Spinal cord (tissue), 10 donors: Measurements from ENCODE around the gene SIL1. TPM values are rescaled to one million over a fixed set of nuclear protein-coding genes. Genes with fewer than 3 reads are reported as not detected.
A peak's percentile ranks its signal among the peaks of the same experiment; 100 is the strongest.
"Not testable (repeated sequence)": the region's sequence is repeated elsewhere in the genome, so short reads cannot be mapped to it uniquely, and the experiment has no call there.

Experiments
- DNase-seq, 6 donors: peaks; one replicate each; pipeline versions ENCODE4 v3.0.0 to v3.0.0-alpha.2; 2013 to 2015; ENCODE audit warnings: low spot score in 6 of 6, low read depth in 4 of 6
- H3K27ac ChIP-seq: one replicate; pipeline ENCODE4 v1.5.1; 2013; ENCODE audit warnings: low read depth, low read length, control low read depth
- H3K27me3 ChIP-seq: one replicate; pipeline ENCODE4 v1.6.1; 2013; ENCODE audit warnings: low read length; ENCODE audit not compliant: control insufficient read depth, insufficient read depth
- H3K36me3 ChIP-seq: one replicate; pipeline ENCODE4 v1.6.1; 2013; ENCODE audit warnings: low read length; ENCODE audit not compliant: control insufficient read depth, insufficient read depth
- H3K4me1 ChIP-seq: one replicate; pipeline ENCODE4 v1.6.1; 2013; ENCODE audit warnings: low read length; ENCODE audit not compliant: control insufficient read depth, insufficient read depth
- H3K4me3 ChIP-seq: one replicate; pipeline ENCODE4 v1.5.1; 2013; ENCODE audit warnings: low read depth, low read length, control low read depth
- H3K9me3 ChIP-seq: one replicate; pipeline ENCODE4 v1.6.1; 2013; ENCODE audit warnings: low read length; ENCODE audit not compliant: control insufficient read depth, insufficient read depth
- WGBS: methylation state at CpG from one replicate; pipeline ENCODE4 v1.1.5; 2013; ENCODE audit warnings: missing lambda C conversion rate; ENCODE audit not compliant: insufficient coverage; 5-methylcytosine and 5-hydroxymethylcytosine counted together
- polyA plus RNA-seq, 2 donors: library from polyadenylated mRNA; unstranded; fragments of 120-200 nt; gene quantifications; one replicate each; pipeline ENCODE4 v1.2.1, GENCODE V29; 2013; ENCODE audit not compliant: insufficient read length in 2 of 2
- total RNA-seq, 2 donors: library from RNA; depleted of rRNA in 1 of 2; stranded (reverse); fragments of 120-200 nt in 1 of 2; fragments of >200 nt in 1 of 2; gene quantifications; one replicate each; pipeline versions ENCODE4 v1.2.3 to v1.2.4, GENCODE V29; 2013 to 2014
- donor health status: healthy.

SIL1 gene
- total and polyA plus RNA-seq, 4 donors = 18.8 to 53.7 (median 30.7) TPM

GRCh38 chr5:139167063-139167462 lies 31.1 kb downstream of the SIL1 start:
- H3K27ac ChIP-seq = no peak overlapping the region
- 80% methylated on average over 2 of the region's 7 CpGs for WGBS
- no peaks in the 10 kb centered on the region for H3K4me1 ChIP-seq
- no peak overlapping the region for H3K4me3 ChIP-seq
- H3K36me3 ChIP-seq = peaks cover 2% of the 10 kb centered on the region
- H3K27me3 ChIP-seq = no peaks in the 10 kb centered on the region
- no peak for DNase-seq
- H3K9me3 ChIP-seq = peaks cover 5% of the 10 kb centered on the region

DNA sequence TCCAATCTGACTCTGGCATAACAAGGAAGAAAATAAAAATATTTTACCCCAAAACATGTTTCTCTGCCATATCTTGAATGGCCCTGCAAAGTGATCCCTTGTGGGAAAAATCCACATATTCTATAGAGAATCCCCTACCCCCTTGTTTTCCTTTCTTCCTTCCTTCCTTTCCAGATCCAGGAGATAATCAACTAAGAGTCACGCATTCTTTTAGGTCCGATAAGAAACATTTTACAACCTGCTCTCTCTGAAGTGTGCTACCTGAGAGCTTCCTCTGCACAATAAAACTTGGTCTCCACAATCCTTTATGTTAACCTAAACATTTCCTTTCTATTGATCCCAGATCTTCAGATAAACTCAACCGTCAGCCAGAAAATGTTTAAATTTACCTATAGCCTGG lies 33.3 kb downstream of the SIL1 start:
- not testable (repeated sequence) for H3K9me3 ChIP-seq
- 100% methylated on average over 2 of the region's 3 CpGs for WGBS

DNA sequence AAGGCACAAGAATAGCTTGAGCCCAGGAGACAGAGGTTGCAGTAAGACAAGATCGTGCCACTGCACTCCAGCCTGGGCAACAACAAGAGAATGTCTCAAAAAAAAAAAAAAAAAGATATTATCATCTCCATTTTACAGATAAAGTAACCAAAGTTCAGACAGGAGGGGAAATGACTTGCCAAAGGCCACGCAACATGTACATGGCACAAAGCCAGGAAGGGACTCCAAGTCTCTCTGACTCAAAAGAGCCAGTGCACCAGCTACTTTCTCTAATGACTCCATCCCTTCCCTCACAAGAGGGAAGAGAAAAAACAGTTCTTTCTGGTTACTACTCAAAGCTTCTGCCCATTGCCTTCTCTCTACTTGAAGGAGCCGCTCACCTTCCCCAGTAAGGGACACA lies 34.1 kb downstream of the SIL1 start:
- Histone ChIP-seq H3K4me3 (no peak overlapping the region), H3K27me3 (no peaks in the 10 kb centered on the region), H3K9me3 (no peaks in the 10 kb centered on the region), H3K36me3 (peaks cover 2% of the 10 kb centered on the region), H3K27ac (no peak overlapping the region), H3K4me1 (peaks cover 3% of the 10 kb centered on the region)
- DNase-seq = no peak
- 100% methylated on average over 2 of the region's 3 CpGs for WGBS

More for the DNA sequence above, 33.3 kb downstream of the SIL1 start:
- not testable (repeated sequence) for DNase-seq, H3K36me3 ChIP-seq, H3K27me3 ChIP-seq, H3K4me3 ChIP-seq, H3K27ac ChIP-seq, H3K4me1 ChIP-seq

DNA sequence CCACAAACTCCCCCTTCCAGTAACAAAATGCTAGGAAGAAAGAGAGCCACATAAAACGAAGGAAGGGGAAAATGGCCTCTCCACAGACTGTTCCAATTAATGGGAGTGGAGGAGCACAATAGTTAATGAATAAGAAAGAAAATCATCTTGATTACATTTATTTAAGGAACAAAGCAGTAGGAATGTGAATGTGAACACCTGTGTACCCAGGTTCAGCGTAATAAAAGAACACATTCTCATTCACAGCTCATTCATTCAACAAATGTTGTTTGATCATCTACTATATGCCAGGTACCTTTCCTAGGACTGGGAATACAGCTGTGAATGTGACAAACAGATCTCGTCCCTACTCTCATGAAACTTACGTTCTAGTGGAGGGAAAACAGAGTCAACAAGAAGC lies 35.7 kb downstream of the SIL1 start:
- H3K27ac ChIP-seq = no peak overlapping the region
- H3K4me3 ChIP-seq = no peak overlapping the region
- H3K27me3 ChIP-seq = no peaks in the 10 kb centered on the region
- no CpG with 5 or more reads among the region's 4 CpGs for WGBS
- peaks cover 2% of the 10 kb centered on the region for H3K36me3 ChIP-seq
- peaks cover 4% of the 10 kb centered on the region for H3K4me1 ChIP-seq
- no peak for DNase-seq
- no peaks in the 10 kb centered on the region for H3K9me3 ChIP-seq

GRCh38 chr5:139158791-139159190 lies 39.4 kb downstream of the SIL1 start:
- Histone ChIP-seq H3K27me3 (no peaks in the 10 kb centered on the region), H3K4me3 (no peak overlapping the region), H3K9me3 (no peaks in the 10 kb centered on the region), H3K27ac (peak overlapping the region; percentile 44), H3K36me3 (no peaks in the 10 kb centered on the region), H3K4me1 (peaks cover 7% of the 10 kb centered on the region)
- peak in 1 of 6 donors; percentile 75 for DNase-seq
- no CpG with 5 or more reads among the region's 1 CpG for WGBS

DNA sequence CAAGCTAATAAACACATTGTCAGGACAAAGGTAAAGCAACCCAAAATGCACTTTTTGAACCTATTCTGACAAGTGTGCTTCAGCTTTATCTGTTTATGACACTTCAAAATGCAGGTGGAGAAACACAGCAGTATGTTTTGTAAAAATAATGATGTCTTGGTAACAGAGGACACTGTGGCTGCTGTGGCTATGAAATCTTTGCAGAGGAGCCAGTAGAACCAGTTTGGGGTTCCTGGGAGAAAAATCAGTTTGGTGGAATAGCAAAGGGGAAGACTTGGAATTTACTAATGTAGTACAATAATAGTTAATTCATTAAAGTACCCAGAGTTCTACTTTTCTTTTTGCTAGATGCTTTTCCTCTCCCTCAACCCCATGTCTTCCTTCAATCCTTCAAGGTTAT lies 40.6 kb downstream of the SIL1 start:
- Histone ChIP-seq H3K27me3 (no peaks in the 10 kb centered on the region), H3K9me3 (no peaks in the 10 kb centered on the region), H3K4me3 (no peak overlapping the region), H3K27ac (no peak overlapping the region), H3K4me1 (peaks cover 7% of the 10 kb centered on the region), H3K36me3 (no peaks in the 10 kb centered on the region)
- no peak for DNase-seq

DNA sequence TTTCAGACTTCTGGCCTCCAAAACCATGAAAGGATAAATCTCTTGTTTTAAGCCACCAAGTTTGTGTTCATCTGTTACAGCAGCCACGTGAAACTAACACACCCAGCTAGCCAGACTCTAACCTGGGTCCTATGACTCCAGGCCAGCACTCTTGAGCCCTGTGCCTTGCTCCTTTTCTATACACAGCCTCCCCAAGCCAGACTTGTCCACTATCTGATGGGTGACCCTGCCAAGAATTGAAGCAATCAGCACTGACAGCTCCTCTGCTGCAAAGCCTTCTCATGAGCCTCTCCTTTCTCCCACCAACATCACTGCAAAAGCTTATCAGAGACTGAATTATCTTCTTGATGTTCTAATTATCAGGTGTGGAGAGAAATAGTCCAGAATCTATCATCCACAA lies 41.4 kb downstream of the SIL1 start:
- Histone ChIP-seq H3K27me3 (no peaks in the 10 kb centered on the region), H3K27ac (no peak overlapping the region), H3K4me3 (no peak overlapping the region), H3K4me1 (peaks cover 10% of the 10 kb centered on the region), H3K36me3 (no peaks in the 10 kb centered on the region), H3K9me3 (no peaks in the 10 kb centered on the region)
- no peak for DNase-seq
- WGBS = 94% methylated on average over 1 of the region's 1 CpG

GRCh38 chr5:139155333-139155732 lies 42.8 kb downstream of the SIL1 start:
- Histone ChIP-seq H3K36me3 (no peaks in the 10 kb centered on the region), H3K9me3 (no peaks in the 10 kb centered on the region)
- no peak for DNase-seq

GRCh38 chr5:139151902-139152301 lies 46.3 kb downstream of the SIL1 start:
- DNase-seq = no peak
- Histone ChIP-seq H3K9me3 (no peaks in the 10 kb centered on the region), H3K36me3 (no peaks in the 10 kb centered on the region), H3K4me1 (peaks cover 27% of the 10 kb centered on the region), H3K27me3 (no peaks in the 10 kb centered on the region), H3K4me3 (no peak overlapping the region), H3K27ac (peak overlapping the region; percentile 27)
- WGBS = 85% methylated on average over 2 of the region's 7 CpGs

More at GRCh38 chr5:139155333-139155732, 42.8 kb downstream of the SIL1 start:
- 80% methylated on average over 1 of the region's 5 CpGs for WGBS
- H3K27me3 ChIP-seq = no peaks in the 10 kb centered on the region
- H3K4me3 ChIP-seq = no peak overlapping the region
- H3K27ac ChIP-seq = no peak overlapping the region
- H3K4me1 ChIP-seq = peaks cover 17% of the 10 kb centered on the region

DNA sequence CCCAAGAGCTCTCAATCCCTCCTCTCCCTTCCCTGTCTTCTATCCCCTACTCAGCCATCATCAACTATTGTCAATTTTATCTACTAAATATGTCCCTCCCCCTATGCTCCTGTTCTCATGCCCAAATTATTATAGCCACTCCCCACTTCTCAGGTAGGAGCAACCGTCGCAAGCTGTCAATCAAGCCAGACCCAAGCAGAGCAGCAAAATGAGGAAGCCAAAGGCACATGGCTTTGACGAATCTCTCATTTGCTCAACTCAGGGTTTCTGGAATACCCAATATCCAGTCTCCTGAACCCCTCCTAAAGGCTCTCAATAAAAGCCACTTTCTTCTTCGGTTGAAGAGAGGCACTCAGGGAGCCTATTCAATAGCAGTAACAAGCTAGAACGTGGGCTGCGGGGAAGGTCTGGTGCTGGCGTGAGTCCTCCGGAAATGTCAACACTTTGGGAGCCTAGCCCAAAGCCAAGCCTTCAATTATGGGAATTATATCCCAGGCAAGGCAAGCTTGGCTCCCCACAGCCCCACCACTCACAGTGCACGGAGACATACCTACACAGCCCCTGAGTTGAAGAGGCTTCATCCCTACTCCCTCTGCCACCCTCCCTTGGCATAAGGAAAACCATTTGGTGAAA lies 47.7 kb downstream of the SIL1 start:
- 69% methylated on average over 8 of the region's 9 CpGs for WGBS
- Histone ChIP-seq H3K4me1 (peaks cover 27% of the 10 kb centered on the region), H3K9me3 (no peaks in the 10 kb centered on the region), H3K4me3 (no peak overlapping the region), H3K27ac (no peak overlapping the region), H3K36me3 (no peaks in the 10 kb centered on the region), H3K27me3 (no peaks in the 10 kb centered on the region)
- DNase-seq = no peak
